Sigmoid colon (tissue), 4 donors: ENCODE measurements around the gene TNFAIP1.

Source experiments
- POLR2AphosphoS5 ChIP-seq, 4 donors: sonication (generic); formaldehyde crosslinking; IDR thresholded peaks; one replicate each; pipeline ENCODE4 v1.6.1; 2017; ENCODE audit warnings: antibody characterized with exemption in 4 of 4
- TF ChIP-seq, protein P1 (sequence below), 4 experiments: fragments of 450-650 bp in 3 of 4; fragments of 200-600 bp in 1 of 4; IDR thresholded peaks; one replicate each; pipeline ENCODE4 v1.5.1; 2016 to 2019; ENCODE audit warnings: antibody characterized with exemption in 4 of 4, mild to moderate bottlenecking in 3 of 4, moderate library complexity in 2 of 4

DNA sequence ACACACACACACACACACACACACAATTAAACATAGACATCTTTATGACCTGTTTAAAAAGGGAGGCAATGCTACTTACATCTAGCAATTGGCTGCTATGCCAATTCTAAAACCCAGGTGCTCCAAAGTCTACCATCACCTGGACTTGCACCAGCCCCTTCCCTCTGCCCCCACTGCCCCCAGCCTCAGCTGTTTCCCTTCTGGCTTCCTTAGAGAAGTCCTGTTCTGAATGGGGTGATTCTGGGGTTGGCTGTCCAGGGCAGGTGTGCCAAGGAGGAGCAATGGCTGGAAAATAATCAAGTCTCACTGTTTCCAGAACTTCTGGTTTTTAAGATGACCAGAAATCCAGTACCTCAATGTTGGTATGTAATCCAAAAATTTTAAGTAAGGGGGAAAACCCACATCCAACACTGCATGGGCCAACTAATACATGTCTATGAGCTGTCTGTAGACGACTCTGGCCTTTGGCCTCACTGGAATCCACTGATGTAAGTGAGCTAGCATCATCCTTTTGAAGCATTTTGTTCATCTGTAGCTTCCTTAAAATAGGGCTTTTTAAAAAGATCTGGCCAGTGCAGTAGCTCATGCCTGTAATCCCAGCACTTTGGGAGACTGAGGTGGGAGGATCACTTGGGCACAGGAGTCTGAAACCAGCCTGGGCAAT, 2.3 kb upstream of the TNFAIP1 start:
- TF ChIP-seq, protein P1, sequence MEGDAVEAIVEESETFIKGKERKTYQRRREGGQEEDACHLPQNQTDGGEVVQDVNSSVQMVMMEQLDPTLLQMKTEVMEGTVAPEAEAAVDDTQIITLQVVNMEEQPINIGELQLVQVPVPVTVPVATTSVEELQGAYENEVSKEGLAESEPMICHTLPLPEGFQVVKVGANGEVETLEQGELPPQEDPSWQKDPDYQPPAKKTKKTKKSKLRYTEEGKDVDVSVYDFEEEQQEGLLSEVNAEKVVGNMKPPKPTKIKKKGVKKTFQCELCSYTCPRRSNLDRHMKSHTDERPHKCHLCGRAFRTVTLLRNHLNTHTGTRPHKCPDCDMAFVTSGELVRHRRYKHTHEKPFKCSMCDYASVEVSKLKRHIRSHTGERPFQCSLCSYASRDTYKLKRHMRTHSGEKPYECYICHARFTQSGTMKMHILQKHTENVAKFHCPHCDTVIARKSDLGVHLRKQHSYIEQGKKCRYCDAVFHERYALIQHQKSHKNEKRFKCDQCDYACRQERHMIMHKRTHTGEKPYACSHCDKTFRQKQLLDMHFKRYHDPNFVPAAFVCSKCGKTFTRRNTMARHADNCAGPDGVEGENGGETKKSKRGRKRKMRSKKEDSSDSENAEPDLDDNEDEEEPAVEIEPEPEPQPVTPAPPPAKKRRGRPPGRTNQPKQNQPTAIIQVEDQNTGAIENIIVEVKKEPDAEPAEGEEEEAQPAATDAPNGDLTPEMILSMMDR (IDR thresholded peaks at IDR 0.05) = no peak
- TF ChIP-seq POLR2AphosphoS5 (IDR thresholded peaks at IDR 0.05) = no peak
